VCaP (cell line): ENCODE results near the gene BPIFB2.

Source experiments
- H3K27ac ChIP-seq: fragments of 450-650 bp; 2 replicates; pipeline ENCODE4 v1.5.1; 2017
- TF ChIP-seq, protein P1 (sequence below): fragments of 450-650 bp; conservative IDR thresholded peaks from 2 replicates; pipeline ENCODE4 v1.5.1; 2017; ENCODE audit warnings: mild to moderate bottlenecking, moderate library complexity

The BPIFB2 gene

DNA sequence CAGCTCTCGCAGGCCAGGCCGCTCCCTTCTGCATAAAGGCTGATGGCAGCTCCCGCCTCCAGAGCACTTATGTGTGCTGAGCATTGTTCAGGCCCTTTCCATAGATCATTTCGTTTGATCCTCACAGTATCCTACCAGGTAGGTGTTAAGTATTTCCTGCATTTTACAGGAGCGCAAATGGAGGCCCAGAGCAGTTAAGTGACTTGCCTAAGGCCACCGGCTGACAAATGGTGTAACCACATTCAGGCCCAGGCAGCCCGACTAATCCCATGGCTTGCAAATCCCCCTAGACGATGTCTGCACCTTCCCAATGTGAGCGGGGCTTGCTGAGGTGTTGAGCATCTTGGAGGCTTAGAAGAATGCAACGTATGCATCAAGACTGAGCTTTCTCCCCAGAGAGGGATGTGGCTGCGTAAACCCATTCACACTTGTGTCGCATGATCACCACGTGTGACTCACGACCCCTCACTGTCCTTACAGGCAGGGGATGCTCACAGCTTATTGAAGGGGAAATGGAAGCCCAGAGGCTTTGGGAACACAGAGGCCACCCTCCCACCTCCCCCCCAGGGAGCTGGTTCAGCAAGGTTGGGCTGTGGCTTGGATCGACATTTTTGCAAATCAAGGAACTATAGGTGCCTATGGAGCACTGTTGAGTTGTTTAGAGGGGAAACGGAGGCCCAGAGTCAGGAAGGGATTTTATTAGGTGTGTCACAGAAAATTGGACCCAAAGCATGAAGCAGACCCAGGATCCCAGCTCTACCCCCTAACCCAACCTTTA is 7.0 kb downstream of the BPIFB2 start:
- TF ChIP-seq, protein P1, sequence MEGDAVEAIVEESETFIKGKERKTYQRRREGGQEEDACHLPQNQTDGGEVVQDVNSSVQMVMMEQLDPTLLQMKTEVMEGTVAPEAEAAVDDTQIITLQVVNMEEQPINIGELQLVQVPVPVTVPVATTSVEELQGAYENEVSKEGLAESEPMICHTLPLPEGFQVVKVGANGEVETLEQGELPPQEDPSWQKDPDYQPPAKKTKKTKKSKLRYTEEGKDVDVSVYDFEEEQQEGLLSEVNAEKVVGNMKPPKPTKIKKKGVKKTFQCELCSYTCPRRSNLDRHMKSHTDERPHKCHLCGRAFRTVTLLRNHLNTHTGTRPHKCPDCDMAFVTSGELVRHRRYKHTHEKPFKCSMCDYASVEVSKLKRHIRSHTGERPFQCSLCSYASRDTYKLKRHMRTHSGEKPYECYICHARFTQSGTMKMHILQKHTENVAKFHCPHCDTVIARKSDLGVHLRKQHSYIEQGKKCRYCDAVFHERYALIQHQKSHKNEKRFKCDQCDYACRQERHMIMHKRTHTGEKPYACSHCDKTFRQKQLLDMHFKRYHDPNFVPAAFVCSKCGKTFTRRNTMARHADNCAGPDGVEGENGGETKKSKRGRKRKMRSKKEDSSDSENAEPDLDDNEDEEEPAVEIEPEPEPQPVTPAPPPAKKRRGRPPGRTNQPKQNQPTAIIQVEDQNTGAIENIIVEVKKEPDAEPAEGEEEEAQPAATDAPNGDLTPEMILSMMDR = no peak

GRCh38 chr20:33015114-33015484 is 7.6 kb downstream of the BPIFB2 start:
- H3K27ac ChIP-seq = no peak overlapping the region
- TF ChIP-seq, protein P1 = no peak

More for the DNA sequence above, 7.0 kb downstream of the BPIFB2 start:
- H3K27ac ChIP-seq = no peak overlapping the region

DNA sequence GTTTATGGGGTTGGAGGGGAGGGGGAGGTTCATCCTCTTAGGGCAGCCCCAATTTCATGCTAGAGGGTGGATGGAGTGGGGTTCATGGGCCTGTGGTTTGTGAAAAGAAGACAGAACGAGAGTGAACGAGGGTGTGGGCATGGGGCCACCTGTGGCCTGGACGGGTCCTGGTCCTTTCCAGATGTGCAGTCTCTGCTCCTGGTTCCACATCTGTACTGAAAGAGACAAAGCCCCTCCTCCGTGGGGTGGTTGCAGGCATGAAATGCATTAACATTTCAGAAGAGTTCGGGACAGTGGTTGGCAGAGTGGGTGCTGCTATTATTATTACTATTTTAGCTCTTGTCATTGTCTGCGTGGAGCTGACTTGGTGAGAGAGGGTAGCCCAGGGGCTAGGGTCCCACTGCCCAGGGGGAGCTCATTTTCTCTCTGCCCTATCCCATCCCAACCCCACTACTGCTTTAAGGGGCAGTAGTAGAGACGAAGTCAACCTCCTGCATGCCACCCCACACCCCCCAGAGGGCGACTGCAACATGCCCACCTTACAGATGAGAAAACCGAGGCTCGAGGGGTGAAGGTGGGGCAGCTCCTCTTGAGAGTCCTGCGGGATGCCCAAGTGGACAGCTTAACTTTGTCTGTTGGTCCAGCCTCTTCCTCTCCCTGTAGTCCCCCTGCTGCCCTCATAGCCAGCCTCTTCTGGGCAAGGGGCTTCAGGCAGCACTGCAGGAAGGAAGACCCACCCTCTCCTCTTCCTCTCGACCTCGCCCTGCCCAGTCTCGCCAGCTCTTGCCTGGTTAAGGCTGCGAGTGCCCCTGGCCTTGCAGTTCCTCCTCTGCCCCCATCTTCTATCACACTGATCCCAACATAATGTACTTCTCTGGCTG is 8.4 kb downstream of the BPIFB2 start:
- H3K27ac ChIP-seq = no peak overlapping the region
- TF ChIP-seq, protein P1 = no peak

GRCh38 chr20:33016581-33017109 is 9.1 kb downstream of the BPIFB2 start:
- TF ChIP-seq, protein P1 = no peak
- H3K27ac ChIP-seq = no peak overlapping the region

DNA sequence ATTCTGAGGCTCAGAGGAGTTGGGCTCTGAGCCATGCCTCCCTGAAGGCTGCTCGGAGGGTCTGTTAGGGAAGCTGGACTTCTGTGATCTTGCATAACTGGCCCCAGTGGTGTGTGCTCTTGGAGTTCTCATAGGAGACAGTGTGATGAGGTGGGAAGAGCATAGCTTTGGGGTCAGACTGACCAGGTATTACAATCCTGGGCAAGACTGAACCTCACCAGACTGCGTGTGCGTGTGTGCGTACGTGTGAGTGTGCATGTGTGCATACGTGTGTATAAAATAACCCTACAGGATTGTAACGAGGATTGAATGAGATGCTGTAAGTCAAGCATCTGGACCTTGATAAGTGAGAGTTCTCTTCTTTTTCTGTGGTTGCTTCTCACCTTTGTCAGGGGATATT is 10.0 kb downstream of the BPIFB2 start:
- TF ChIP-seq, protein P1 = no peak
- no peak overlapping the region for H3K27ac ChIP-seq

GRCh38 chr20:33018169-33018931 is 10.8 kb downstream of the BPIFB2 start:
- H3K27ac ChIP-seq = no peak overlapping the region
- TF ChIP-seq, protein P1 = no peak
